NCI-H2227 (cell line): Measurements from ENCODE around the gene CBX3.
"Not testable (repeated sequence)": the region's sequence is repeated elsewhere in the genome, so short reads cannot be mapped to it uniquely, and the experiment has no call there.

Experiments
- DNase-seq: peaks from one replicate; lab custom pipeline; 2025; ENCODE audit not compliant: unreplicated experiment; lab: John Stamatoyannopoulos, UW

CBX3 gene

DNA sequence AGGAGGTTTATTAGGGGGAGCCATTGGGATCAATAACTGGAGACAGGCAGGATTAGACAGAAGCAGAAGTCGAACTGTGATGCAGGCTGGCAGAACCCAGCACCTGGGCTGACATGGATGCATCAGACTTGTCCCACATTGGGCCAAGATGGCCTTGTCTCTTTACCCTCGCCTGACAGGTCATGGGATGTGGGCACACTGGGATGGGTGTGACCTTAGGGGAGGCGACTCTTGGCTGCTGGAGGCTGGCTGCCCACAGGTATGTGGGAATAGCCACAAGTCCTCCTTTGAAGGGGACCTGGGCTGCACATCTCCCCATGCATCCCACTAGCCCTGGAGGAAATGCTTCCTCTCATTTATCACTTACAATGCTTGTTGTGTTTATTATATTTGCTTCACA is 32.3 kb upstream of the CBX3 start:
- DNase-seq = no peak

DNA sequence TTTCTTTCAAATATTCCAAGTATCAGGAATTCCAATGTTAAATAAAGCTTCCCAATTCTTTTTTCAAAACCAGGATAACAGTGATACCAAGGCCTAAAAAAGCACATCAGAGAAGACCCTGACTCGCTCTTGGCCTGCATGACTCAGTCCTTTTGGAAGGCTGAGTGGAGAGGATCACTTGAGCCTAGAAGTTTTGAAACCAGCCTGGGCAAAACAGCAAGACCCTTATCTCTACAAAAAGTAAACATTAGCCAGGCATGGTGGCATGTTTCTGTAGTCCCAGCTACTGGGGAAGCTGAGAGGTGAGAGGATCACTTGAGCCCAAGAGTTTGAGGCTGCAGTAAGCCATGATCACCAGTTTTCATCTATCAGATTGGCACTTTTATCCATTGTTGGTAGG is 30.9 kb upstream of the CBX3 start:
- no peak for DNase-seq

DNA sequence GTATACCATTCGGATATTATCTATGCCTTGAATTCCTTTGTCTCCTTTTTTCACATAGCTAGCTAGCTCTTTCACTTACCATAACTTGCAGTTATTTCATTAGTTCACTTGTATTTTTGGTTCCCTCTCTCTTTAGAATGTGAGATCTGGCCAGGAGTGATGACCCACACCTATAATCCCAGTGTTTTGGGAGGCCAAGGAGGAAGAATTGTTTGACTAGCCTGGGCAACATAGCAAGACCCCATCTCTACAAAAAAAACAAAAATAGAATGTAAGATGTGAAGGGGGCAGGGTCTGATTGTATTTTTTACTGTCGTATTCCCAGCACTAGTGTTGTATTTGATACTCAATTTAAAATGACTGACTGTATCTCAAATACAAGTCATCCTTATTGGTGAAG is 29.9 kb upstream of the CBX3 start:
- DNase-seq = no peak

DNA sequence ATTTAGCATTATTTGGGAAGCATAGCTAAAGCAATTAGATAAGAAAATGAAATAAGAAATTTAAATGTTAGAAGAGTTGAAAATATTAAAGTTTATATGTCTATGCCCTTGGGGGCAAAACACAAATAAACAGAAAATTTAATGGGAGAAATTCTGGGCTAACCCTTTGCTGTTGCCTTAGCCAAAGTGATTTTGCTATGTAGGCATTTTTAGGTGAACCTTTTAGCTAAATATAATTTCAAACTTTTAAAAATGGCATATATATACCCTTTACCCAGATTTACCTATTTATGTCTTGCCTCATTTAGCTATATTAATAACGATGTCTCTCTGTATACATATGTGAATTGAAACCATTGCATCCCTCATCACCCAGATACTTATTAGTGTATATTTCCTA is 29.5 kb upstream of the CBX3 start:
- no peak for DNase-seq

- not testable (repeated sequence) for DNase-seq
Observed at GRCh38 chr7:26175903-26176302, 25.6 kb upstream of the CBX3 start.

DNA sequence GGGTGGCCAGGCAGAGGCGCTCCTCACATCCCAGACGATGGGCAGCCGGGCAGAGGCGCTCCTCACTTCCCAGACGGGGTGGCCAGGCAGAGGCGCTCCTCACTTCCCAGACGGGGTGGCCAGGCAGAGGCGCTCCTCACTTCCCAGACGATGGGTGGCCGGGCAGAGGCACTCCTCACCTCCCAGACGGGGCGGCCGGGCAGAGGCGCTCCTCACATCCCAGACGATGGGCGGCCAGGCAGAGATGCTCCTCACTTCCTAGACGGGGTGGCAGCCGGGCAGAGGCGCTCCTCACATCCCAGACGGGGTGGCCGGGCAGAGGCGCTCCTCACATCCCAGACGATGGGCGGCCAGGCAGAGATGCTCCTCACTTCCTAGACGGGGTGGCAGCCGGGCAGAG is 24.8 kb upstream of the CBX3 start:
- not testable (repeated sequence) for DNase-seq

DNA sequence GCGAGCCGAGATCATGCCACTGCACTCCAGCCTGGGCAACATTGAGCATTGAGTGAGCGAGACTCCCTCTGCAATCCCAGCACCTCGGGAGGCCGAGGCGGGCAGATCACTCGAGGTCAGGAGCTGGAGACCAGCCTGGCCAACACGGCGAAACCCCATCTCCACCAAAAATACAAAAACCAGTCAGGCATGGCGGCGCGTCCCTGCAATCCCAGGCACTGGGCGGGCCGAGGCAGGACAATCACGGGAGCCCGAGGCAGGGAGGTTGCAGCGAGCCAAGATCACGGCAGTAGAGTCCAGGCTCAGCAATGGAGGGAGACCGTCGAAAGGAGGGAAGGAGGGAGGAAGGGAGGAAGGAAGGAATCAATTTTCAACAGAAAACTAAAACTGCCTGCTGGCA is 24.3 kb upstream of the CBX3 start:
- not testable (repeated sequence) for DNase-seq

GRCh38 chr7:26178272-26178960 is 23.1 kb upstream of the CBX3 start:
- no peak for DNase-seq

DNA sequence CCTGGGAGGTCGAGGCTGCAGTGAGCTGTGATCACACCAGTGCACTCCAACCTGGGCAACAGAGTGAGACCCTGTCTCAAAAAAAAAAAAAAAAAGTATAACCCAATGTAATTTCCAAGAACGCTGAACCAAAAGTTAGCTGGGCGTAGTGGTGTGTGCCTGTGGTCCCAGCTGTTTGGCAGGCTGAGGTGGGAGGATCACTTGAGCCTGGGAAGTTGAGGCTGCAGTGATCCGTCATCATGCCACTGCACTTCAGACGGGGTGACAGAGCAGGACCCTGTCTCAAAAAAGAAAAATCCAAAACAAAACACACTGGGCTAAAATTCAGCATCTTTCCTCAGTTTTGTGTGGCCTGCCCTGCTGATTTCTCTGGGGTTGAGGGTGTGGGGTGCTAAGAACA is 22.1 kb upstream of the CBX3 start:
- DNase-seq = no peak

GRCh38 chr7:26179826-26180497 is 21.6 kb upstream of the CBX3 start:
- DNase-seq = no peak

GRCh38 chr7:26180792-26181198 is 20.8 kb upstream of the CBX3 start:
- DNase-seq = no peak

DNA sequence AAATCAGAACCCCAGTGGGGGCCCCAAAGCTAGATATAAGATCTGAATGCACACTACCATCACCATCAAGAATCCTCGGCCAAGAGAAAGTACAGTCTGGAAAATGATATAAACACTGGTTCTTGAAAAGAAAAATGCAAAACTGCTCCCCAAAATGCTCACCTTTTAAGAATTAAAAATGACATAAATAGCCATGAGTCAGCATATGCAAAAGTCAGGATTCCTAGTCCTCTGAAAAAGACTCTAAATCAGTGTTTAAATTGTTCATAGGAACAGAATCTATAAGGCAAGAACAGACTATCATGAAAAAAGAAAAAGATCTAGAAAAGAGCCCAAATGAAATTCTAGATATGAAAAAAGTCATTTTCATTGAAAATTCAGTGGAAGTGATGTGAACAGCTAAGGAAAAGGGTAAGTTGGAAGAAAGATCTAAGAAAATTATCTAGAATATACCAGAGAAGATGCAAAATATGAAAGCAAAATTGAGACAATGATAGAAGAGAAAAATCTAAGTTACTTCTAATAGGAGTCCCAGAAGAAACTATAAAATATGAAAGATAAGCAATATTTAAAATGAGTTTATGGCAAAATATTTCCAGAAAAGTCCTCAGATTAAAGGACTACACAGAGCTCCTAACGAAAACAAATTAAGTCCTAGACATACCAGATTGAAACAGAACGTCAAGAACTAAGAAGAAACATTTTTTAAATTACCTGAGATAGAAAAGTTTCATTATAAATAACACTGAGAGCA is 19.9 kb upstream of the CBX3 start:
- DNase-seq = no peak

DNA sequence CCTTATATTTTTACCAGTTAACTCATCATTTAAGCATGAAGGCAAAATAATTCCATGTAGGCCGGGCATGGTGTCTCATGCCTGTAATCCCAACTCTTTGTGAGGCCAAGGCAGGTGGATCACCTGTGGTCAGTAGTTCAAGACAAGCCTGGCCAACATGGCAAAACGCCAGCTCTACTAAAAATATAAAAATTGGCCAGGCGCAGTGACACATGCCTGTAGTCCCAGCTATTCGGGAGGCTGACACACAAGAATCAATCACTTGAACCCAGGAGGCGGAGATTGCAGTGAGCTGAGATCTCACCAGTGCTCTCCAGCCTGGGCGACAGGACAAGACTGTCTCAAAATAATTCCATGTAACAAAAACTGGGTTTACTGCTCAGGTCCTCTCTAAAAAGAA is 19.3 kb upstream of the CBX3 start:
- no peak for DNase-seq

GRCh38 chr7:26182706-26183105 is 18.8 kb upstream of the CBX3 start:
- no peak for DNase-seq

DNA sequence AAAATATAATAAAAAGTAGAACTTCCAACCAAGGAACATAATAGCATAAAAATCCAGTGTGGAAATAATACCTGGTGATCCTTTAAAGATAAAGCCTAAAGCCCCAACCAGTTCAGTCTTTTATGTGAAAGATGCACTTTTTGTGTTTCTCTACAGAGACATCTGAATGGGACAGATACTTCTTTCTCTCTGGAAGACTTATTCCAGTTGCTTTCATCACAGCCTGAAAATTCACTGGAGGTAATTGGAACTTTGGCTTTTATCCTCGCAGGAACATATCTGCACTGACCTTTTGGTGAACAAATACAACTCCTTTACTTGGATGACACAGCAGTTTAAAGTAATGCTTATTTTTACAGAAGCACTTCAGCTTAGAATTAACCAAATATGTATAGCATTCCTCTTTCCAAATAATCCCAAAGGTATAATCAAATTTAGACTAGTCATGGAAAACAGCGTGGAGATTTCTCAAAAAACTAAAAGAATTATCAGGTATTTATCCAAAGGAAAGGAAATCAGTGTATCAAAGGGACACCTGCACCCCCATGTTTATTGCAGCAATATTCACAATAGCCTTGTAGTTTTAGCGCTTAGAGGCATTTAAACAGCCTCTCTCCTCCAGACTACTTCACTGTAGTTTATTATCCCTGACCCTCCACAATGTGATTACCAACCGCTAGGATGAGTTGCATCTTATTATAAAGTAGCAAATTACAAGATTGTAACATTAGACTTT is 17.8 kb upstream of the CBX3 start:
- DNase-seq = no peak

GRCh38 chr7:26184281-26185101 is 17.1 kb upstream of the CBX3 start:
- DNase-seq = not testable (repeated sequence)

DNA sequence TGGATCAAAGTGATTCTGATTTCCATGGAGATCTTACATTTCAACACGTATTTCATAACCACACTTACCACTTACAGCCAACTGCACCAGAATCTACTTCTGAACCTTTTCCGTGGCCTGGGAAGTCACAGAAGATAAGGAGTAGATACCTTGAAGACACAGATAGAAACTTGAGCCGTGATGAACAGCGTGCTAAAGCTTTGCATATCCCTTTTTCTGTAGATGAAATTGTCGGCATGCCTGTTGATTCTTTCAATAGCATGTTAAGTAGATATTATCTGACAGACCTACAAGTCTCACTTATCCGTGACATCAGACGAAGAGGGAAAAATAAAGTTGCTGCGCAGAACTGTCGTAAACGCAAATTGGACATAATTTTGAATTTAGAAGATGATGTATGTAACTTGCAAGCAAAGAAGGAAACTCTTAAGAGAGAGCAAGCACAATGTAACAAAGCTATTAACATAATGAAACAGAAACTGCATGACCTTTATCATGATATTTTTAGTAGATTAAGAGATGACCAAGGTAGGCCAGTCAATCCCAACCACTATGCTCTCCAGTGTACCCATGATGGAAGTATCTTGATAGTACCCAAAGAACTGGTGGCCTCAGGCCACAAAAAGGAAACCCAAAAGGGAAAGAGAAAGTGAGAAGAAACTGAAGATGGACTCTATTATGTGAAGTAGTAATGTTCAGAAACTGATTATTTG is 16.3 kb upstream of the CBX3 start:
- no peak for DNase-seq

GRCh38 chr7:26185844-26186180 is 15.7 kb upstream of the CBX3 start:
- DNase-seq = no peak

DNA sequence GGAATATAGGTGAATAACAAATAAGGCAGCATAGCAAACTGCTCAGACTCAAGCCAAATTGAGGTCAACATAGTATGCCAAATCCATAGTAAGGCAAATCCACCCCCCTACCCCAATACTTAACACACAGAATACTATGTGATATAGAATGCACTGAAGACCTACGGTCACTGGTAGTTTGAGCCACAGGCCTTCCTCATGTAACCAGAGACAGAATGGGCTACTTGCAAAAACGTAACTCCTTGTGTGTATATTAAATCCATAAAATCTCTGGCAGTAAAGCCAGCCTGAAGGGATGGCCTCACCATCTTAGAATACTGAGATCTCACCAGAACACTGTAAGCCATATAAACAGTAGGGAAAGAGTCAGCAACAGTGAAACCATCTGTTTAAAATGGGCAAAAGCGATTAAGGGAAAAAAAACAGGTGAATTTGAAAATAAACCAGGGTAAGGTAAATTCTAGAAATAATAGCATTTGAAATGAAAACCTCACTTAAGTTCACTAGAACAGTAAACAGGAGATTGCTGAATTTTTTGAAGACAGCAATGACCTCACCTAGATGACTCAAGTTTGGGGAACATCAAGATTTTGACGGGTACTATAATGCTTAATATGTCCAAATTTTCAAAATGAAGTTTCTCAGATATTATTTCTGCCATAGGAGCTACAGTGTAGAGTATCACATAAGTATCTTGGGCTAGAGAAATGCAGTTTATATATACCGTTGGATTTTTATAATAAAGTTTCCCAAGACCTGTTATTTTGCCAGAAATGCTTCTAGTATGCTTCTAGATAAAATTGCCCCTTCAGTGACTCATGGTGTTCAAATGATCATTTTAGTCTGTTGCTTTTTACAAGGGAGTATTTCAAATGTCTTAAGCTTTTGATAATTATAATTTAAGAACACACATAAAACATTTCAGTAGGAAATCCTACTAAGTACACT is 14.9 kb upstream of the CBX3 start:
- DNase-seq = no peak
